GM18508 (cell line): ENCODE measurements around the gene SOX18.
"Not testable (repeated sequence)": the region's sequence is repeated elsewhere in the genome, so short reads cannot be mapped to it uniquely, and the experiment has no call there.

ENCODE experiments used
- ATAC-seq: cut with Tn5 transposase; IDR thresholded peaks from one replicate; pipeline ENCODE4 v1.9.1; 2021; ENCODE audit warnings: moderate number of reproducible peaks; ENCODE audit not compliant: insufficient read depth, unreplicated experiment

The SOX18 gene

DNA sequence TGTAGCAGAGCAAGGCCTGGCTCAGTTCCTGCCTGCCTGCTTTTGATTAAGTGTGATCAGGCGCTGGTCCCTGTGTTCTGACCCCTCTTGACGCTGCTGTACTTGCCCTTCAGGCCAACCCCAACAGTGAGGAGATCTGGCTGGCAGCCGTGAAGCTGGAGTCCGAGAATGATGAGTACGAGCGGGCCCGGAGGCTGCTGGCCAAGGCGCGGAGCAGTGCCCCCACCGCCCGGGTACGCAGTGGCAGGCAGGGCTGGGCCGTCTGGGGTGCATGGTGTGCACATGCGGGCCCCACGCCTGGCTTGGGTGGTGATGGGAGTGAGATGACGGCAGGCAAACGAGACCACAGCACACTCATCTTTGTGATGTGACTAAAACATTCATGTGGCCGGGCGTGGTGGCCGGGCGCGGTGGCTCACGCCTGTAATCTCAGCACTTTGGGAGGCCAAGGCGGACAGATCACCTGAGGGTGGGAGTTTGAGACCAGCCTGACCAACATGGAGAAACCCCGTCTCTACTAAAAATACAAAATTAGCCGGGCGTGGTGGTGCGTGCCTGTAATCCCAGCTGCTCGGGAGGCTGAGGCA is 23.5 kb downstream of the SOX18 start:
- no peak for ATAC-seq

- ATAC-seq: no peak
Measured at GRCh38 chr20:64025101-64025825, 24.2 kb downstream of the SOX18 start.

DNA sequence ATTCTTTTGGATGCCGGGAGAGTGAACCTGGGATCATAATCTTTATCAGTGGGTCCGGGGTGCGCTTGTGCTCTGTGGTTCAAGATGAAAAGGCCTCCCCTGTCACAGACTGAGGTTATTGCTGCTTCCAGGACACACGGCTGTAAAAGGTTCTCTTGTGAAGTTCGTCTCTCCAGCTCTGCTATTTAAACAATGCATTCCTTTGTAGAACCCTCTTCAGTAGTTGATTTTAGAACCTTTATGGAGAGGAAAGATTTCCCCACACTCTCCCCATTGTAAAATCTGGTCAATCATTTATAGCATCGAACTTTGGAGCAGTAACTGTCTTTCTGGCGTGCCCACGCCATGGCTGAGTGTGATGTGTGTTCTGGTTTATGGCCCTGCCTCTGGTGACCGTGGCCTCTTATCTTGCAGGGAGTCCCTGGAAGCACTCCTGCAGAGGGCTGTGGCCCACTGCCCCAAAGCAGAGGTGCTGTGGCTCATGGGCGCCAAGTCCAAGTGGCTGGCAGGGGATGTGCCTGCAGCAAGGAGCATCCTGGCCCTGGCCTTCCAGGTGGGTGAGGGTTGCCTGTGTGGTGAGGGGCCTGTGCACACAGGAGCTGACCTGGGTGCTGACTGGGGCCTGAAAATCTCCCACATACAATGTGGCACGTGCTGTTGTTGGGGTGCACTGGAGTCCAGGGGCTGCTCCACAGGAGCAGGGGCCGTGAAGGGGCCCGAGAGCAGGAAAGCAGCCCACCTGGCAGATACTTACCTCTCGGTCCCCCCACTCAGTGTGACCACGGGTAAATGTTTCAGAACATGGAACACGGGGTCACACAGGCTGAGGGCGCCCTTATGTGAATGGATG is 25.1 kb downstream of the SOX18 start:
- ATAC-seq: no peak

DNA sequence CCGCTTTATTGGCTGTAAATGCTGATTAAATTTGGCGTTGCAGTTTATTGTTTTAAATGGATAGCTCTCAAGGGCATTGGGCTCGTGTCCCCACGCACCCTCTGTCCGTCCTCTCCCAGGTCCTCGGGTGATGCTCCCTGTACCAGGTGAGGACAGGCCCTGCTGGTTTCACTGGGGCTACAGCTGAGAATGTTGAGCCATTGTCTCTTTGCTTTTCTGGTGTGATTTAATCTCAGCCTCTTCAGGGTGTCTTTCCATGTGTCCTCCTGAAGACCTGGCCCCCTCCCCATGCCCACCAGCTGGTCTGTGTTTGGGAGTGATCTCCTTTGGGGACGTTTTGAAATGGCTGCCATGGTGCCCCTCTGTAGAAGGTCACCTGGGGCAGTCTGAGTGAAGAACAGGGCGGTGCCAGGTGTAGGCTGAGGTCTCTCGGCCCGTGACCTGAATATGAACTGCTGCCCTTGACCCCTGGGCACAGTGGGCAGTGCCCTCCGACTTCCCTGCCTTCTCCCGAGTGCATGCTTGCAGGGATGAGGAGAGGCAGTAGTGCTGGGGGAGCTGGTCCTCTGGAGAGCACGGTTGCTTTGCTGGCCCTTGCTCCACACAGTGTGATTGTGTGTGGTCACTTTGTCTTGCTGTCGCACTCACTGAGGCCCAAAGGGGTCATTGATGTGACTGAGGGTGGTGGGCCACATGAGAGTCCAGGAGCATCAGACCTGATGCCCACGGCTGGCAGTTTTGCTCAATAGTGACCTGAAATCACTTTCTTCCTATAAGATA is 25.9 kb downstream of the SOX18 start:
- ATAC-seq: no peak

- ATAC-seq: no peak
Measured at GRCh38 chr20:64022671-64023360, 26.6 kb downstream of the SOX18 start.

GRCh38 chr20:64021124-64021975 is 28.1 kb downstream of the SOX18 start:
- no peak for ATAC-seq

GRCh38 chr20:64015635-64016034 is 33.8 kb downstream of the SOX18 start:
- no peak for ATAC-seq

GRCh38 chr20:64012385-64013154 is 36.9 kb downstream of the SOX18 start:
- ATAC-seq: not testable (repeated sequence)

DNA sequence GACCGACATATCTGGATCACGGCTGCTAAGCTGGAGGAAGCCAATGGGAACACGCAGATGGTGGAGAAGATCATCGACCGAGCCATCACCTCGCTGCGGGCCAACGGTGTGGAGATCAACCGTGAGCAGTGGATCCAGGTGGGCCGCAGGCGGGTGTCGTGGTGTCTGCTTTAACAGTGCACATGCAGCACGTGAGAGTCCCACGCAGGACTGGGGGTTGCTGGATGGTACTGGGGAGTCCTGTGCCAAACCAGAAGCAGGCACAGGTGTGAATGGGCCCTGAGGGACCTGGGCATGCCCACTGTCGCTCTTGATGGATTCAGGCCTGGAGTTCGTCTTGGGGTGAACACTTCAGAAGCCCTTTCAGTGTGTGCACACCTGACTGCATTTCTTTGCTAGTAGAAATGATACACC is 38.1 kb downstream of the SOX18 start:
- ATAC-seq: no peak

- ATAC-seq: no peak
Measured at GRCh38 chr20:64010711-64011237, 38.7 kb downstream of the SOX18 start.

DNA sequence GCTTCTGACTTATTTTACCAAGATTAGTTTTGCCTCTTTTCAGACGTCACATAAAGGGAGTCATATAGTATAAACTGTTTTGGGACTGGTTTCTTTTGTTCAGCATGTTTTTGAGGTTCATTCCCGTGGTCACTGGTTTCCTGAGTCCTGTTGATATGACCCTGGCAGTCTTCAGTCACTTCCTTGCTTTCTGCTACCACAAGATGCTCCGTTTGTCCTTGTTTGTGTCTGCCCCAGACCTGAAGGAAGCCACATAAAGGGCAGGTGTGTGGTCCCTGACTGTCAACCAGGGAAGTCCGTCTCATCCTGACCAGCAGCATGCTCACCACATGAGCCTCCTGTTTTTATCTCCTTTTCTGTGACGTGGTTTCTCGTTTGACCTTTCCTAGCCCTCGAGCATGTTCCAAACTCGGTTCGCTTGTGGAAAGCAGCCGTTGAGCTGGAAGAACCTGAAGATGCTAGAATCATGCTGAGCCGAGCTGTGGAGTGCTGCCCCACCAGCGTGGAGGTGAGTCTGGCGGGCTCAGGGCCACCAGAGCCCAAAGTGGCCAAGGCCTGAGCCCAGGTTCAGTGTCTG is 39.5 kb downstream of the SOX18 start:
- no peak for ATAC-seq

- ATAC-seq: no peak
Measured at GRCh38 chr20:64006902-64007301, 42.5 kb downstream of the SOX18 start.

DNA sequence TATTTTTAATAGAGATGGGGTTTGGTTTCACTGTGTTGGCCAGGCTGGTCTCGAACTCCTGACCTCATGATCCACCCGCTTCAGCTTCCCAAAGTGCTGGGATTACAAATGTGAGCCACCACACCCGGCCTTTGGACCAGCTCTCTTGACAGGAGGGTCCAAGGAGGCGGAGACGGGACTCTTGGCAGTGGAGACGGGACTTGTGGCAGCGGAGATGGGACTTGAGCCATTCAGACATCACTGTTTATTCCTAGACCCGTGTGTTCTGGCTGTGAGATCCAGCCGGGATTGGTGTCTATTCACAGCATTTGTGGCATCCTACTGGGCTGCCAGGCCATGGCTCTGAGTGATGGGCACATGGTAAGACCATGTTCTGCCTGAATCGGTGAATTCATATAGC is 42.9 kb downstream of the SOX18 start:
- ATAC-seq: no peak

DNA sequence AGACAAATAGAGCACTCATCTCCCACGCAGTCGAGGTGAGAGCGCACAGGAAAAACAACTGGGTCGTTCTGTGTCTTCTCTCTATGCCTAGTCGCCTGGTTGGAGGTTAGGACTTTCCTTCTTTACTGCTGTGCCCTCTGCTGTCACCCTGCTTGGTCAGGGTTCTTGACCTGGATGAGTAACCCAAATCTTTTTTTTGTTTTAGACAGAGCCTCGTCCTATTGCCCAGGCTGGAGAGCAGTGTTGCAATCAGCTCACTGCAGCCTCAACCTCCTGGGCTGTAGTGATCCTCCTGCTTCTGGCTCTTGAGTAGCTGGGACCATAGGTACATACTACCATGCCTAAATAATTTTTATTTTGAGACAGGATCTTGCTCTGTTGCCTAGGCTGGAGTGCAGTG is 44.0 kb downstream of the SOX18 start:
- no peak for ATAC-seq

DNA sequence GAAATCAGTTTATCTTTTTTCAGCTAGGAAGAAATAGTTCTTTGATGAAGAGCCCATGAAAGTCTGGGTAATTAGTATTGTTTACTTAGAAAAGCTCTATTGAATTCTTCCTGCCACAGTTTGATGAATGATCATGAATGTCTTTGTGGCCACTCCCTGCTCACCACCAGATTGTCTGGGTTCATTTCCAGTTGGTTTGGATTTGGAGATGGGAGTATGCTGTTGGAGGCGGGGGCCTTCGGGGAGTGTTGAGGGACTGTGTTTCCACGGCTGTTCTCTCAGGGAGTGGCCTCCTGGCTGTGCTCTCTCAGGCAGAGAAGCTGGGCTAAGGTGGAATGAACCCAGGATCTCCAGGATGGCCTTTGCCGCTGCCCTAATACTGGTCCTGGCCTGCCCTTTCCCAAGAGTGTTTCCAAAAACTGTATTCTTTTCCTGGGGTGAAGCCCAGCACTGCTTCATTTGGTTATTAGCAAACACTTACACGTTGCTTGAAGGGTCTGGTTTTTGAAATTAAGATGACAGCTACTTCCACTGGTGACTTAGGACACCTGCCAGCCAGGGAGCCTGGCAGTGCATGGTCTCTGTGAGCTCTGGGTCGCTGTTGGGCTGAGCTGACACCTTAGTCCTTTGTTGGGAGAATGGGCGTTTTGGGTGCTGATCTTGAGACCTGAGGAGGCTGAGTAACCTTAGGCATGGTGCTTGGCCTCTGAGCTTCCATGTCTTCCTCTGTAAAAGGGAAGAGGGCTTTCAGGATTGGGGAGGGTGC is 45.3 kb downstream of the SOX18 start:
- no peak for ATAC-seq

DNA sequence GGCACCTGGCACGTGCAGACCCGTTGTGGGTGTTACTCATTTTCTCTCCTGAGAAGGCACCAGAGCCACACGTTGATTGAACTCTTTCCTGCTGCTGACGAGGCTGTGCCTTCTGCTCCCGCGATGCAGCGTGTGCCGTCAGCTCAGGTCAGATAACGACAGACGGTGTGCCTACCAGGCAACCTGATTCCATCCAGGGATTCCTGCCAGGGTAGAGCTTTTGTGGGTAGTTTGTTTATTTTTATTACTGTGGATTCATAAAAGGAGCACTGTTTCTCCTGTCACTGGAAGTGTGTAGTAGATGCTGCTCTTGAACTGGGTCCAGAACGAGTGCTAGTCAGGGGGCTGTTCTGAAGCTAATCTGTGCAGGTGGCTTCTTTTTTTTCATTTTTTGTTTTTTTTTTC is 47.8 kb downstream of the SOX18 start:
- no peak for ATAC-seq

DNA sequence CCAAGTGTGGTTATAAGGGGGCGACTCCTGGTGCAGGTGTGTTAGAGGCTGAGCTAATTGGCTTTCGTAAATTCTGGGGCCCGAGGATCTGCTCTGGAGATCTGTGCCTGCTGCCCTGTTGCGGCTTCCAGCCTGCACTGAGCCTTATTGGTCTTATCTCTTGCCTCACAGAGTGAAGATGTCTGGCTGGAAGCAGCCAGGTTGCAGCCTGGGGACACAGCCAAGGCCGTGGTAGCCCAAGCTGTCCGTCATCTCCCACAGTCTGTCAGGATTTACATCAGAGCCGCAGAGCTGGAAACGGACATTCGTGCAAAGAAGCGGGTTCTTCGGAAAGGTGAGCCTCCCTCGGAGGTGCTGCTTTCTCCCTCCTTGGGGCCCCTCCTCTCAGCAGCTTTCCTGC is 48.5 kb downstream of the SOX18 start:
- no peak for ATAC-seq
